ENCODE data around the gene TEDC2. TPM values are rescaled to one million over a fixed set of nuclear protein-coding genes. Genes with fewer than 3 reads are reported as not detected.
A peak's percentile ranks its signal among the peaks of the same experiment; 100 is the strongest.

TEDC2 gene
- total RNA-seq, 4 donors from 2014 or later, result 1.3 to 2.5 (median 1.8) TPM; not detected in 1

- Histone ChIP-seq H3K4me3 (peak overlapping the region in 2 of 4 donors; percentile 21 to 79), H3K4me1 (peaks cover 0 to 69% (median 40%) of the 10 kb centered on the region in 4 donors), H3K9me3 (no peaks in the 10 kb centered on the region), H3K27me3 (peaks cover 0 to 48% of the 10 kb centered on the region in 2 donors), H3K36me3 (no peaks in the 10 kb centered on the region), H3K27ac (no peak overlapping the region)
- WGBS, 2 donors, result 9 to 25% methylated on average over 10 to 40 of the region's 49 CpGs
- TF ChIP-seq CTCF (IDR thresholded peaks at IDR 0.05) (no peak), EP300 (IDR thresholded peaks at IDR 0.05) (no peak), POLR2A (IDR thresholded peaks at IDR 0.05) (no peak)
- no peak for DNase-seq (ENCODE audit: low spot score in 2 of 2)
These were observed 13.6 kb downstream of the TEDC2 start for GRCh38 chr16:2473446-2473926.

GRCh38 chr16:2473999-2474876 is 14.3 kb downstream of the TEDC2 start:
- Histone ChIP-seq H3K4me1 (peaks cover 0 to 61% (median 33%) of the 10 kb centered on the region in 4 donors), H3K9me3 (no peaks in the 10 kb centered on the region), H3K36me3 (peaks cover 0 to 2% (median 0%) of the 10 kb centered on the region in 3 donors), H3K27ac (peak overlapping the region; percentile 72 to 87 (median 83)), H3K4me3 (peak overlapping the region; percentile 67 to 79 (median 69)), H3K27me3 (peaks cover 0 to 41% of the 10 kb centered on the region in 2 donors)
- no peak for DNase-seq (ENCODE audit: low spot score in 2 of 2)
- 0% methylated on average over 10 to 55 of the region's 100 CpGs for WGBS, 2 donors
- TF ChIP-seq CTCF (IDR thresholded peaks at IDR 0.05) (peak in 4 of 5 experiments; percentile 34 to 68 (median 48)), POLR2A (IDR thresholded peaks at IDR 0.05) (no peak)

GRCh38 chr16:2474877-2475412 is 15.0 kb downstream of the TEDC2 start, which contains the start of gene TBC1D24:
TSS of gene TBC1D24 (plus strand) at chr16:2475127. CDS start at chr16:2496149, 21,022 bp downstream.
- Histone ChIP-seq H3K4me3 (peak within 1 kb of the TSS; percentile 67 to 79 (median 69)), H3K27me3 (peaks cover 0 to 34% of the 10 kb centered on the region in 2 donors), H3K9me3 (no peaks in the 10 kb centered on the region), H3K27ac (peak within 1 kb of the TSS; percentile 72 to 87 (median 83)), H3K36me3 (peaks cover 0 to 7% (median 0%) of the 10 kb centered on the region in 3 donors), H3K4me1 (peaks cover 0 to 54% (median 30%) of the 10 kb centered on the region in 4 donors)
- TF ChIP-seq CTCF (IDR thresholded peaks at IDR 0.05) (no peak), POLR2A (IDR thresholded peaks at IDR 0.05) (peak; percentile 47 to 69), EP300 (IDR thresholded peaks at IDR 0.05) (peak in 1 of 2 donors; percentile 69)
- peak; percentile 71 to 76 for DNase-seq (ENCODE audit: low spot score in 2 of 2)
- WGBS, 2 donors, result 0% methylated on average over 29 of the region's 77 CpGs; no CpG with 5 or more reads in 1 of the 2 donors

GRCh38 chr16:2475413-2476344 is 15.8 kb downstream of the TEDC2 start:
- peak overlapping the region in 3 of 4 donors; percentile 34 to 87 (median 62) for H3K27ac ChIP-seq
- 25 to 48% methylated on average over 13 to 27 of the region's 55 CpGs for WGBS, 2 donors

More at GRCh38 chr16:2475413-2476344, 15.8 kb downstream of the TEDC2 start:
- Histone ChIP-seq H3K27me3 (peaks cover 0 to 26% of the 10 kb centered on the region in 2 donors), H3K4me1 (peaks cover 0 to 48% (median 29%) of the 10 kb centered on the region in 4 donors), H3K9me3 (no peaks in the 10 kb centered on the region), H3K36me3 (peaks cover 0 to 7% (median 0%) of the 10 kb centered on the region in 3 donors), H3K4me3 (peak overlapping the region; percentile 46 to 79 (median 68))
- TF ChIP-seq EP300 (IDR thresholded peaks at IDR 0.05) (no peak), CTCF (IDR thresholded peaks at IDR 0.05) (no peak), POLR2A (IDR thresholded peaks at IDR 0.05) (no peak)
- DNase-seq (ENCODE audit: low spot score in 2 of 2), result no peak
